ENCODE data around the gene SS18L1.

SS18L1 gene

DNA sequence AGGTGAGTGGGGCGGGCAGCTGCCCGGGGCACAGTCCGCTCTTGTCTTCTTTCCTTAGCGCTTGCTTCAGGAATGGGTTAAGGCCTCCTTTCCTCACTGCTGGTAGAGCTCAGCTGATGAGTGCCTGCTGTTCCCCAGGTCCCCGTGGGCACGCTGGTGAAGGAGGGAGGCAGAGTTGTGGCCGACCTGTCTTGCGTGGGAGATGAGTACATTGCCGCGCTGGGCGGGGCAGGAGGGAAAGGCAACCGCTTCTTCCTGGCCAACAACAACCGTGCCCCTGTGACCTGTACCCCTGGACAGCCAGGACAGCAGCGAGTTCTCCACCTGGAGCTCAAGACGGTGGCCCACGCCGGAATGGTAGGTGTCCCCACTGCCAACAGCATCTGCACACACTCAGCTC is 54.9 kb downstream of the SS18L1 start:
- DNase-seq = no peak

DNA sequence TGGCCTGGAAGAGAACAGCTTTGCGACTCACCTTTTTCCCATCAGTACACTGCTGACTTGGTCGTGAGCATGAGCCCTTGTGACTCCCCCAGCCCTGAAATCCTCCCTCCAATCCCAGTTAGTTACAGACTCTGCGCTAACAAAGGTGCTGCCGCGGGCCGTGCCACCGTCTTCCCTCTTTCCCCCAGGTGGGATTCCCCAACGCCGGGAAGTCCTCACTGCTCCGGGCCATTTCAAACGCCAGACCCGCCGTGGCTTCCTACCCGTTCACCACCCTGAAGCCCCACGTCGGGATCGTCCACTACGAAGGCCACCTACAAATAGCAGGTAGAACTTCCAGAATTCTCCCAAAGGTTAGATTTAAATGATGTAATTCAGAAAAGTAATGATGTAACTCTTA is 55.4 kb downstream of the SS18L1 start:
- no peak for DNase-seq

- no peak for DNase-seq
Measured at GRCh38 chr20:62200491-62201172, 57.1 kb downstream of the SS18L1 start.

DNA sequence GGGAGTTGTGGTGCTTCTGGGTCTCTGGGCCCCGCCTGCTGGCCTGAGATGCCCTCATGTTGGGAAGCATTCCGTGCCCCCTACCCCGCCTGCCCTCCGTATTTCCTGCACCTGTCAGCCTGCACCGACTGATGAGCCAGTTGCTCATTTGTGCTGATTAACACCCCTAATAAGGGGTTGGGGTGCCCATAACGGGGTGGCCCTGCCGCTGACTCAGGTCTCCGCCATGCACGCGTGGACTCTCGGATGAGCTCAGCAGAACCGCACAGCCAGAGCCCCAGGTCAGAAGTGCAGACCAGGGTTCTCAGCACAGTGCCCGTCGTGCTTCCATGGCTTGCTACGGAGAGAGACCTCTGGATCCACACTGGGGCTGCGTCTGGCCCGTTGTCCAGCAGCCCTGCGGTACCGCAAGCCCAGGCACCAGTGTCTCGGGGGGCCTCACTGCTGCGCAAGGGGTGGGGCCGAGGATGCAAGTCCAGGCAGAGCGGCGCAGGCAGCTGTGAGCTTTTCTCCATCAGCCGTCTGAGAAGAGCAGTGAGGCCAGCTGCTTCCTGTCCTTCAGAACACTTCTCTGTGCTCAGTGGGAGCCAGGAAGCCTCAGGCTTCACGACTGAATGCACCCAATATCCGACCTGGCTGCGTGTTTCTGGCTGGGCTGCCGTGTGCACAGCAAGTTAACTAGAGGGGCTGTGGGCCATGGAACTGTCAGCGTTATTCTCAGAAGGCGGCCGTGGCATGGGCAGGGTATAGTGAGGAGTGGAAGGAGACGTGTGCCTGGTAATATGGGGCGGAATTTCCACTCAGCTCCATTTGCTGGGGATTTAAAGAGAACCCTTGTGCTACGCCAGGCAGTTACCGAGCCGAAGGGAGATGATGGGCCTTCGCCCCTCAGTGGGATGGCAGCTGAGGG is 57.9 kb downstream of the SS18L1 start:
- DNase-seq = no peak

DNA sequence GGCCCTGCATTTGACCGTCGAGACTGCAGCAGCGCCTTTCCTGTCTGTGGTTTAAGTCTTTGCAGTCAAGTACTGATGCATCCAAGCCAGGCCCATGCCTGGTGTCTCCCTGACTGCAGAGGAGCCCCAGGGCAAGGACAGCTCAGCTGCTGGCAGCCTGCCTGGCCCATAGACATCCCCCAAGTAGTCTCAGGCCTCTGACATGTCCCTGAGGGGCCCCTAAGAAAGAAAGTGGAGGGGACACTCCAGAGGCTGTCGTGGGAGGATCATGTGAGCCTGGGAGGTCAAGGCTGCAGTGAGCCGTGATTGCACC is 58.5 kb downstream of the SS18L1 start:
- no peak for DNase-seq

- DNase-seq = no peak
Measured at GRCh38 chr20:62202676-62203377, 59.3 kb downstream of the SS18L1 start.

GRCh38 chr20:62203378-62204030 is 59.9 kb downstream of the SS18L1 start:
- DNase-seq = no peak

DNA sequence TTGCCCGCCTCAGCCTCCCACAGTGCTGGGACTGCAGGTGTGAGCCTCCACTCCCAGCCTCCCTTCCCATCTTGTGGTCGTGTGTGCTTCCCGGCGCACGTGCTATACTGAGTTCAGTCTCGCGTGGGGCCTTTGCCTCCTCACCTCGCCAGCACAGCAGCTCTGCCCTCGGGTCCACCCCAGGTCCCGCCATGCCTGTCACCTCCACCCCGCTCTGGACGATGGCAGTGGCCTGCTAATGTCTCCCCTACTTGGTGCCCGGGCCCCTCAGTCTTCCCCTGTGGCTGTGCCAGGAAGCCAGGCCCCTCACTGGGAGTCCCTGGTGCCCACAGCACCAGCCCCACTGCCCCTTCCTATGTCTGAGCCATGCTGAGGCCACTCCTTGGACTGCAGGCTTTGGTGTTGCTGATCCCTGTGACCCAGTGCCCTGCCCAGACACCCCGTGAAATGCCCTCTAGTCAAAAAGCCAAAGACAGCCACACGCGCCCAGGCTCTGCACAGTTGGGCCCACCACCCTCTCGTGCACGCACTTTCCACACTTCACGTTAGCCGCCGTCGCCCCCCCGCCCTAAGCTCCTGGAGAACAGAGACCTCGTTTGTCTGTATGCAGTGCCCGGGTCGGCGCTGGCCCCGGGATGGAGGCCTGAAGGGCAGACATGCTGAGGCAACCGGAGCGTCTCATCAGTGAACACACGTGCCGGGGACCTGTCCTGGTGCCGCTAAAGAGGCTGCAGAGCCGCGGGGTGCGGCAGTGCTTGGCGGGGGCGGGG is 62.2 kb downstream of the SS18L1 start:
- no peak for DNase-seq

GRCh38 chr20:62206388-62206775 is 62.8 kb downstream of the SS18L1 start:
- no peak for DNase-seq

DNA sequence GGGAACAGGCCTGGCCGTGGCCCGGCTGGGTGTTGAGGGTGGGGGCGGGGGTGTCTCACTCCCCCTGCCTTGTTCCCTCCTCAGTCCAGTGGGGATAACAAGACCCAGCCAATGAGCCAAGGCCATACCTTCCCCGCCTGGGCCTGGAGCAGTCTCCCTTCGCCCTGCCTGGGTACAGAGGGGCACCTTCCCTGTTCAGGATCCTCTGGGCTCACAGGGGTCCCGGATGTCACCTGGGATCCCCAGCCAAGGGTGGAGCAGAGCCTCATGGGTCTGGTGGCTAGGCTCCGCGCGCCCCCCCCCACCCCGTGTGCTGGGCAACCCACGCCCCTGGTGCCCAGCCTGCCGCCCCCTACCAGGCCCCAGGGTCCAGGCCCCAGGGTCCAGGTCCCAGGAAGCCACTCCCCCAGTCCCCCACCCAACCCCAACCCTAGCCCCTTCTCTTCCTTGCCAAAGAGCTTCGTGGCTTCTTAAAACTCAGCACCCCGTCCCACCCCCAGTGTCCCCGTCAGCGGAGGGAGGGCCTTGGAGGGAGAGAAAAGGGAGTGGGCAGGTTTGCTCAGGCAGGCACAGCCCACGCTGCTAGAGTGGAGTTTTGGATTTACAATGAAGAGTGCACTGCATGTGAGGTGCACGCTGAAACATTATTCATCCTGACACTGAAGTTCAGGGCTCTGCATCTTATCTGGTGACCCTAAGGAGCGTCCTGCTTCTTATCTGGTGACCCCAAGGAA is 64.7 kb downstream of the SS18L1 start:
- no peak for DNase-seq

DNA sequence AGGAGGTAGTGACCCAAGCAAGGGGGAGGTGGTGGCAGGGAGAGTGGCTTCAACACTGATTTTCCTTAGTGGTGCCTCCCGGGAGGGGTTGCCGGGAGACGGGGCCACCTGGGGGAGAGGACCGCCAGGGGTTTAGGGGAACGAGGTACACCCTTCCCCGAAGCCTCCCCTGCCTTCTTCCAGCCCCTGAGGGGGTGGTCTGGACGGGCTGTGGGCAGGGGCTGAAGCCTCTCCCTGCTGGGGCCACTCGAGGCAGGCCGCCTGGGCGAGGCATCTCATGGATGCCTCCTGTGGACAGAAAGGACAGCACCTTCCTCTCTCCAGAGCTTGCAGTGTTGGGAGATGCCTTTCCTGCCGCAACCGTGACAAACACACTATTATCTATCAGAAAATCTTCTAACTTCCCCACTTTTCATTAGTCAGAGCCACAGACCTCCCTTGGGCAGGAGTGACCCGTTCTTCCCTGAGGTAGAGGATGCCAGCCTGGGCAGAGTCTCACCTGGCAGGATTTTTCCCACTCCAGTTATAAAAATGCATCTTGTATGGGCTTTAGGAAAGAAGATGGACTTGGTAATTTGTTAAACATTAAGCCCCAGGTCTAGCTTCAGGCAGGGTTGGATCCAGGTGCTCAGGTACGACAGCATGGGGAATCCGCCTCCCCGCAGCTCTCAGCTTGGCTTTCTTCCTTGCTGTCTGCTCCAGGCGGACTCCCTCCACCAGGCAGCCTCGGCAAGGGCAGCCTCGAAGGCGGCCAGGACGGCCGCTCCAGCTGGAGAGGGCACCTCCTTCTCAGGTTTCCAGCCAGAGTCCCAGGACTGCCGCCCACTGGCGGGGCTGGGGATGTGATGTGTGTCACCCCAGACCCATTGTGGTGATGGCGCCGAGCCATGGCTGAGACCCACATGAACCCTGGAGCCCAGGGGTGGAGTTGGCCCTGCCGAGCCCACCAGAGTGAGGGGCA is 65.5 kb downstream of the SS18L1 start:
- no peak for DNase-seq

- no peak for DNase-seq
Measured at GRCh38 chr20:62209850-62210495, 66.4 kb downstream of the SS18L1 start.

GRCh38 chr20:62210496-62210855 is 66.9 kb downstream of the SS18L1 start:
- DNase-seq = no peak

DNA sequence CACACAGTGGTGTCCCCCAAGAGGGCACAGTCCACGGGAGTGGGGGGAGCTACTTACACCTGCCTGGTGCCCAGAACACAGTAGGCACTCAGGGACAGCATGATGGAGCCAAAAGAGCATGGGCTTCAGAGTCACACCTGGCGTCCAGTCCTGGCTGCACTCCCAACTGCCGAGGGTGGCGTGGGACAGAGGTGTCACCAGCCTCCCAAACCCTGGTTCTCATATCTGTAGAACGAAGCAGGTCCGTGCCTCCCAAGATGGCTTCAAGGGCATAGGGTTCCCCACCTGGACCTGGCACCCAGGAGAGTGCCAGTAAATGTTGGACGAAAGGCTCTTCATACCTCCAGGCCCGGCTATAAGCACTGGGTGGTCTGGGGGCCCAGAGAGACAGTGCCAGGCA is 67.6 kb downstream of the SS18L1 start:
- DNase-seq = no peak

DNA sequence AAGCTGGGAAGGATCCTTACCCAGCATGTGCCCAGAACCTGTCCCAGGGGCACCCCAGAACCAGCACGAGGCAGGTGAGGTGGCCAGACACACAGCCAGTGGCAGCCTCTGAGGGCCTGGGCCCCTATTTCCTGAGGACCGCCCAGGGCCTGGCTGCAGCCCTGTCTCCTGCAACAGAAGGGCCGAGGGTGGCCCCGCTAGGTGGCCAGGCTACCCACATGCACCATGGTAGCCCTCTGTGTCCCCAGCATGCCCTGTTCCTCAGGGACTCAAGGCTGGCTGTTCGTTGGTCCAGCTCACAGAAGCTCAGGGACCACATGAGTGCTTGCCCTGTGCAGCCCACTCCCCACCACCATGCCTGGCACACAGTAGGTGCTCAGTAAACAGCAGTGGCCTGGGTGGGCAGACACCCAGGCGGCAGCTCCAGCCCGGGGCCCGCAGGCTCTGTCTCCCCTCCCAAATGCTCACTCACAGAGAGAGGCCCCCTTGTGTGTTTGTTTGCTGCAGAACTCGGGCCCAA is 68.3 kb downstream of the SS18L1 start:
- no peak for DNase-seq

- no peak for DNase-seq
Measured at GRCh38 chr20:62212299-62212698, 68.7 kb downstream of the SS18L1 start.

DNA sequence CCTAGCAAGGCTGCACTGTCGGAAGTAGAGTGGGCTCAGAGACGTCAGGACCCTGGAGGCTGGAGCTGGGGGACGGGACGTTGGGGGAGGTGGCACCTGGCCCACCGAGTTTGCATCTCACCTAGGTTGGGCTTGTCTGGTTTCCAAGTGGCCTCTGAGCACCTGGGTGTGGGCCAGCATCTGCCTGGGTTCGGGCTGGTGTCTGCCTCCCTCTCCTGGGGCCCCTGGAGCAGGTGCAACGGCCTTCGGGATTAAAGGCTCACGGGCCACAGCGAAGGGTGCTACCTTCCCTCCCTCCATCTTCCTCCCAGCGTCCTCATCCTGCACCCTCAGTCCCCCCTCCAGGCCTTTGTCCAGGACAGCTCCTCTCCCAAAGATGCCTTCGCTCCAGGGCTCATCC is 70.5 kb downstream of the SS18L1 start:
- DNase-seq = no peak

DNA sequence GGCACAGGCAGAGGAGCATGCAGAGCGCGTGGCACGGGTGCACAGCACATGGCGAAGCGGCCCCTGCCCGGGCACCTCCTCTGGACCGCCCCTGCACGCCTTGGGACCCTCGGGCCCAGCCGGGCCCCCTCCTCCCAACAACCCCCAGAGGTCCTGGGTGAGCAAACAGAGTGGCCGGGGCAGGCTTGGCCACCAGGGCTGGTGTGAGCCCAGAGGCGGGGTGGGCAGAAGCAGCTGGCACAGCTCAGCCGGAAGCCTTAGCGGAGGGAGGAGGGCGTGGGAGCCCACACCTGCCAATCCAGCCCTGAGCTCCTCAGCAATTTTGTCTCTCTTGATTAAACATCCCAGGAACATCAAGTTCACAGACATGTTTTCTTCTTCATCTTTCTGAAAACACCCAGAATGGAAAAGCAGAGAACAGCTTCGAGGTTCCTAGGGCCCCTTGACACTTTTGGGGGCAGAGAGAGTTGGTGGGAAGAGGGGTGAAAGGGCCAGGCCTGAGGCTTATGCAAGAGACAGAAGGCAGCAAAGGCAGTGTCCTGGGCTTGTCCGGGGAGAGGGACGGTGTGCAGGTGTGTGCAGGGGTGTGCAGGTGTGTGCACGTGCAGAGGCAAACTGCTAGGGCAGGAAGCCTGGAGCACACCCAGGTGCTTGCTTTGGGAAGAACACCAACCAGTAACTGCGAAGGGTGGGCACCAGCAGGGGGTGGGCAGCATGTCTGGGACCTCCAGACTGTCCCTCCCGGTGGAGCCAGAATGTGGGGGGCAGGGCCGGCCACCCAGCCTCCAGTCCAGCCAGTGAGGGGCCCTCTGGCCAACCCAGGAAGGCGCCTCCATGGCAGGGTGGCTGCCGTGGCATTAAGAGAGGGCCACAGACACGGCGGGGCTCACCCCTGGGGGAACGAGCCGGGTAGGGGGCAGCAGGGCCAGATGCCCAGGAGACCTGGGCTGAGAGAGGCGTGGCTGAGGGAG is 71.7 kb downstream of the SS18L1 start:
- no peak for DNase-seq

All from CD4-positive, alpha-beta T cell treated with Interleukin-17A for 1 hour (primary cell).